A549 (cell line): Measurements from ENCODE around the gene GNLY. TPM values are rescaled to one million over a fixed set of nuclear protein-coding genes. Genes with fewer than 3 reads are reported as not detected.

Experiments used
- ATAC-seq, 2 experiments: fragments of 200-7000 bp in 1 of 2; fragments of >200 bp in 1 of 2; cut with Nextera tagmentation in 1 of 2; cut with Tn5 transposase in 1 of 2; 3 replicates each; pipeline versions ENCODE4 v1.8.0 to v1.9.1; 2018 to 2020; ENCODE audit warnings: mild to moderate bottlenecking in 1 of 2, moderate library complexity in 1 of 2
- CTCF ChIA-PET: fragments of 300-600 bp; sonication (Branson Sonifier 250); formaldehyde crosslinking; extraction: SDS; loops from one replicate; lab custom pipeline; 2021; ENCODE audit warnings: antibody characterized with exemption, inconsistent platforms; lab: Yijun Ruan, JAX
- POLR2A ChIA-PET: fragments of 350-600 bp; formaldehyde crosslinking; extraction: SDS; loops from one replicate; lab custom pipeline; 2021; ENCODE audit warnings: antibody characterized with exemption, inconsistent platforms; lab: Yijun Ruan, JAX
- DNase-seq, 2 experiments: peaks; one replicate each; pipeline versions ENCODE4 v3.0.0 to v3.0.0-alpha.2; 2011 to 2016; ENCODE audit warnings: low read depth in 1 of 2, low spot score in 1 of 2
- FAIRE-seq: peaks from 2 replicates; lab custom pipeline; 2011; peaks lifted over from hg19 to GRCh38; lab: Jason Lieb, UNC
- H3K27ac ChIP-seq, 2 experiments: fragments of >200 bp; sonication (Bioruptor Twin); formaldehyde crosslinking; 3 replicates each; pipeline ENCODE4 v1.5.1; 2016 to 2017
- H3K4me1 ChIP-seq: fragments of >200 bp; sonication (Bioruptor Twin); formaldehyde crosslinking; 3 replicates; pipeline ENCODE4 v1.6.1; 2016
- H3K4me2 ChIP-seq: fragments of >200 bp; sonication (Bioruptor Twin); formaldehyde crosslinking; 3 replicates; pipeline ENCODE4 v1.6.1; 2016
- H3K4me3 ChIP-seq: fragments of >200 bp; sonication (Bioruptor Twin); formaldehyde crosslinking; 3 replicates; pipeline ENCODE4 v1.5.1; 2016
- H3K9me3 ChIP-seq: fragments of >200 bp; sonication (Bioruptor Twin); formaldehyde crosslinking; 3 replicates; pipeline ENCODE4 v1.6.1; 2016
- BCL3 ChIP-seq: fragments of >200 bp; sonication (Bioruptor Twin); formaldehyde crosslinking; IDR thresholded peaks from 3 replicates; pipeline ENCODE4 v1.6.1; 2016
- BHLHE40 ChIP-seq: IDR thresholded peaks from 2 replicates; pipeline ENCODE4 v1.6.1; 2012; ENCODE audit warnings: low read depth, low read length, inconsistent platforms
- CEBPB ChIP-seq, 2 experiments: fragments of >200 bp in 1 of 2; sonication (Bioruptor Twin) in 1 of 2; formaldehyde crosslinking in 1 of 2; IDR thresholded peaks; 2 replicates each; pipeline ENCODE4 v1.6.1; 2012 to 2016
- CHD2 ChIP-seq: fragments of 150-350 bp; IDR thresholded peaks from 2 replicates; pipeline ENCODE4 v1.6.1; 2014; ENCODE audit warnings: low read length; ENCODE audit not compliant: partially characterized antibody
- E2F6 ChIP-seq: IDR thresholded peaks from 2 replicates; pipeline ENCODE4 v1.6.1; 2012; ENCODE audit warnings: low read depth, borderline replicate concordance
- EP300 ChIP-seq, 2 experiments: fragments of >200 bp; sonication (Bioruptor Twin); formaldehyde crosslinking; IDR thresholded peaks; 2 replicates in 1 of 2; 3 replicates in 1 of 2; pipeline ENCODE4 v1.6.1; 2016 to 2017
- FOSB ChIP-seq: fragments of 250-450 bp; sonication (Bioruptor Pico); IDR thresholded peaks from 2 replicates; pipeline ENCODE4 v1.5.0; 2020; ENCODE audit warnings: mild to moderate bottlenecking, moderate library complexity
- FOXS1 ChIP-seq: fragments of 250-450 bp; sonication (Bioruptor Pico); IDR thresholded peaks from 2 replicates; pipeline ENCODE4 v1.5.0; 2020; ENCODE audit warnings: mild to moderate bottlenecking, moderate library complexity
- HES2 ChIP-seq: fragments of >200 bp; sonication (Bioruptor Twin); formaldehyde crosslinking; IDR thresholded peaks from 2 replicates; pipeline ENCODE4 v1.6.1; 2016
- HEYL ChIP-seq: fragments of 250-450 bp; sonication (Bioruptor Pico); IDR thresholded peaks from 2 replicates; pipeline ENCODE4 v1.8.0; 2021; ENCODE audit warnings: mild to moderate bottlenecking, moderate library complexity
- JUN ChIP-seq, 2 experiments: fragments of >200 bp; sonication (Bioruptor Twin); formaldehyde crosslinking; IDR thresholded peaks; 2 replicates in 1 of 2; 3 replicates in 1 of 2; pipeline ENCODE4 v1.6.1; 2016 to 2017
- KDM5A ChIP-seq: fragments of 200-600 bp; sonication (generic); IDR thresholded peaks from 2 replicates; pipeline ENCODE4 v1.6.1; 2016; ENCODE audit warnings: antibody characterized with exemption, mild to moderate bottlenecking
- MAX ChIP-seq: IDR thresholded peaks from 2 replicates; pipeline ENCODE4 v1.6.1; 2012
- MYC ChIP-seq: IDR thresholded peaks from 2 replicates; pipeline ENCODE4 v1.6.1; 2012; ENCODE audit warnings: mild to moderate bottlenecking, inconsistent platforms, low read length, improper control_type of control experiment, borderline replicate concordance
- NFE2L2 ChIP-seq: fragments of 150-350 bp; conservative IDR thresholded peaks from 2 replicates; pipeline ENCODE4 v1.6.1; 2014; ENCODE audit warnings: low read length
- NR3C1 ChIP-seq: fragments of >200 bp; sonication (Bioruptor Twin); formaldehyde crosslinking; IDR thresholded peaks from 3 replicates; pipeline ENCODE4 v1.6.1; 2017
- PHF8 ChIP-seq: fragments of 200-600 bp; sonication (generic); IDR thresholded peaks from 2 replicates; pipeline ENCODE4 v1.6.1; 2016; ENCODE audit warnings: low read depth, mild to moderate bottlenecking, antibody characterized with exemption, moderate library complexity, borderline replicate concordance
- RAD21 ChIP-seq, 2 experiments: fragments of >200 bp in 1 of 2; sonication (Bioruptor Twin) in 1 of 2; formaldehyde crosslinking in 1 of 2; IDR thresholded peaks in 1 of 2; conservative IDR thresholded peaks in 1 of 2; 2 replicates in 1 of 2; 3 replicates in 1 of 2; pipeline ENCODE4 v1.6.1; 2012 to 2018; ENCODE audit warnings: inconsistent platforms in 1 of 2
- RCOR1 ChIP-seq: fragments of 150-350 bp; IDR thresholded peaks from 2 replicates; pipeline ENCODE4 v1.6.1; 2014; ENCODE audit warnings: antibody characterized with exemption, low read length, low read depth
- REST ChIP-seq: fragments of 200-600 bp; sonication (generic); IDR thresholded peaks from 2 replicates; pipeline ENCODE4 v1.6.1; 2016; ENCODE audit warnings: antibody characterized with exemption, mild to moderate bottlenecking, moderate library complexity
- RFX5 ChIP-seq: fragments of 450-650 bp; IDR thresholded peaks from 2 replicates; pipeline ENCODE4 v1.7.1; 2014; ENCODE audit warnings: antibody characterized with exemption, mild to moderate bottlenecking, moderate library complexity
- SMC3 ChIP-seq: fragments of >200 bp; sonication (Bioruptor Twin); formaldehyde crosslinking; IDR thresholded peaks from 3 replicates; pipeline ENCODE4 v1.6.1; 2018; ENCODE audit warnings: inconsistent platforms
- SREBF2 ChIP-seq: fragments of 450-650 bp; IDR thresholded peaks from 2 replicates; pipeline ENCODE4 v1.6.1; 2014; ENCODE audit warnings: mild to moderate bottlenecking, moderate library complexity
- ZC3H11A ChIP-seq: fragments of 450-650 bp; IDR thresholded peaks from 2 replicates; pipeline ENCODE4 v1.6.1; 2014; ENCODE audit warnings: antibody characterized with exemption, mild to moderate bottlenecking
- ZFP36 ChIP-seq: fragments of 450-650 bp; IDR thresholded peaks from 2 replicates; pipeline ENCODE4 v1.6.1; 2014; ENCODE audit warnings: borderline replicate concordance; ENCODE audit not compliant: partially characterized antibody
- WGBS: methylation state at CpG from one replicate; pipeline ENCODE4 v1.1.6; 2017; ENCODE audit errors: missing lambda C conversion rate; 5-methylcytosine and 5-hydroxymethylcytosine counted together
- polyA plus RNA-seq, 4 experiments: library from polyadenylated mRNA; depleted of rRNA in 3 of 4; stranded (reverse); fragments of >200 nt; fragmentation: RNase III in 1 of 4; extraction: RNeasy Plus Mini Kit Qiagen cat#74134 plus additional on column Dnase treatment in 1 of 4; gene quantifications; 2 replicates in 3 of 4; 3 replicates in 1 of 4; pipeline ENCODE4 v1.2.3, GENCODE V29; 2011 to 2017

Gene GNLY
- polyA plus RNA-seq, 2 of the 4 experiments (the other 2 are of a cell fraction): not detected

- DNase-seq (no peak), ATAC-seq (no peak)
- POLR2A ChIA-PET: no interaction called here
- H3K9me3 ChIP-seq: no peaks in the 10 kb centered on the region
- H3K4me1 ChIP-seq: peaks cover 7% of the 10 kb centered on the region; the same call in 1 of the 3 replicates
- CTCF ChIA-PET: interaction anchor here (0.6 to 16.3 kb wide), 10 partner anchors 8 to 358 kb away, joined by 3 to 170 read pairs (median 10); no protein-coding TSS in a partner anchor
- no peak for TF ChIP-seq KDM5A
- TF ChIP-seq CEBPB (IDR thresholded peaks at IDR 0.05): no peak
- no peak for TF ChIP-seq BHLHE40
- no peak for TF ChIP-seq MAX
- no peak for TF ChIP-seq ZC3H11A
- TF ChIP-seq ZFP36: no peak
- TF ChIP-seq RFX5: no peak
- no peak for TF ChIP-seq SMC3
- no peak for TF ChIP-seq EP300 (IDR thresholded peaks at IDR 0.05)
- no peak for TF ChIP-seq HES2
- no peak for TF ChIP-seq CHD2
- TF ChIP-seq E2F6: no peak
- TF ChIP-seq HEYL (CRISPR knock-in tag): no peak
- TF ChIP-seq SREBF2: no peak
- TF ChIP-seq NFE2L2: no peak
- TF ChIP-seq FOSB (CRISPR knock-in tag): no peak
- TF ChIP-seq MYC: no peak
- TF ChIP-seq PHF8: no peak
- TF ChIP-seq, all 56 proteins: peak for 0
- H3K27ac ChIP-seq: no peak overlapping the region
- H3K4me2 ChIP-seq: no peak overlapping the region
- WGBS: 61% methylated on average over 4 of the region's 4 CpGs
- FAIRE-seq: no peak
- no peak overlapping the region for H3K4me3 ChIP-seq
Observed at GRCh38 chr2:85721641-85722040, 27.5 kb downstream of the GNLY start.

GRCh38 chr2:85722519-85722918 lies 28.4 kb downstream of the GNLY start:
- Histone ChIP-seq H3K4me3 (no peak overlapping the region), H3K27ac (no peak overlapping the region; a peak in 1 of 6 replicates), H3K4me1 (peaks cover 7% of the 10 kb centered on the region; the same call in 1 of the 3 replicates)
- WGBS: 84% methylated on average over 6 of the region's 6 CpGs
- FAIRE-seq (no peak), ATAC-seq (no peak), DNase-seq (no peak)
- CTCF ChIA-PET: interaction anchor here (0.6 to 12.8 kb wide), 12 partner anchors 9 to 357 kb away, joined by 3 to 122 read pairs (median 5); no protein-coding TSS in a partner anchor
- TF ChIP-seq BHLHE40: no peak
- no peak for TF ChIP-seq BCL3
- no peak for TF ChIP-seq FOXS1 (CRISPR knock-in tag)
- no peak for TF ChIP-seq NR3C1
- TF ChIP-seq RCOR1: no peak
- TF ChIP-seq, all 56 proteins: peak for 0
- POLR2A ChIA-PET: no interaction called here
- Histone ChIP-seq H3K9me3 (no peaks in the 10 kb centered on the region), H3K4me2 (no peak overlapping the region)

- ChIA-PET CTCF (interaction anchor here (0.6 to 12.8 kb wide), 21 partner anchors 10 to 356 kb away, joined by 3 to 122 read pairs (median 4); partner anchors contain the start of genes ATOH8 and ST3GAL5), POLR2A (no interaction called here)
- DNase-seq: no peak
- FAIRE-seq: no peak
- no peaks in the 10 kb centered on the region for H3K9me3 ChIP-seq
- TF ChIP-seq MAX (no peak), PHF8 (no peak), CHD2 (no peak), REST (no peak), JUN (IDR thresholded peaks at IDR 0.05) (no peak), RAD21 (conservative IDR thresholded peaks at IDR 0.05 in 1 of 2, IDR thresholded peaks at IDR 0.05 in 1 of 2) (no peak)
- TF ChIP-seq, all 56 proteins: peak for 0
- no peak for ATAC-seq
- Histone ChIP-seq H3K4me1 (peaks cover 12% of the 10 kb centered on the region), H3K27ac (no peak overlapping the region; a peak in 1 of 6 replicates), H3K4me3 (no peak overlapping the region), H3K4me2 (no peak overlapping the region)
- 92% methylated on average over 2 of the region's 2 CpGs for WGBS
Observed at GRCh38 chr2:85723707-85724360, 29.7 kb downstream of the GNLY start.
